Panc1 (cell line): Measurements from ENCODE around the gene LRP5.

Source experiments
- CTCF ChIP-seq: fragments of 450-650 bp; IDR thresholded peaks from 2 replicates; pipeline ENCODE4 v1.5.1; 2017; ENCODE audit warnings: mild to moderate bottlenecking
- POLR2AphosphoS5 ChIP-seq: IDR thresholded peaks from 2 replicates; pipeline ENCODE4 v1.6.1; 2012; ENCODE audit warnings: mild to moderate bottlenecking, low read depth, low read length, moderate library complexity
- SIN3A ChIP-seq: IDR thresholded peaks from 2 replicates; pipeline ENCODE4 v1.6.1; 2012; ENCODE audit warnings: low read depth, mild to moderate bottlenecking, low read length, moderate library complexity, borderline replicate concordance; ENCODE audit not compliant: insufficient read depth
- TCF7L2 ChIP-seq: IDR thresholded peaks from 2 replicates; pipeline ENCODE4 v1.6.1; 2011; ENCODE audit warnings: mild to moderate bottlenecking, low read depth, low read length, inconsistent platforms

DNA sequence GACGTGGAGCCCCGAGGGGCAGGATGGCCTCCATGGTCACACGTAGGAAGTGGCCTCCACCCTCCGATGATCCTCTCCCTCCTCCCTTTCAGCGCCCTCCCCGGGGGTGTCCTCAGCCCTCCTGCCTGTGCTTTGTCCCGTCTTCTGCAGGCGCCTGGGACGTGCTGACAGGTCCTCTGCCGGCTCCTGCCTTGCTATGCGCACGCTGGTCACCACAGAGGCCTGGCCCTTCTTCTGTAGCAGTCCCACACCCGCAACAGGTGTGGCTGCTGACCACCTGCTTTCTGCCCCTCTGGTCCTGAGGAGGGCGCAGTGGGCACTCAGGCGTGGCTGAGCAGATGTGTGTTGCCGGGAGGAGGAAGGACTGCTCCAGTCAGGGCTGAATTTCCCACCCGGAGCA, 120.5 kb downstream of the LRP5 start:
- no peak for TF ChIP-seq CTCF
- no peak for TF ChIP-seq POLR2AphosphoS5
- TF ChIP-seq TCF7L2, result no peak
- TF ChIP-seq SIN3A, result no peak
